ENCODE data around the gene DPY19L1. TPM values are rescaled to one million over a fixed set of nuclear protein-coding genes. Genes with fewer than 3 reads are reported as not detected.

Gene DPY19L1
- total RNA-seq, 1 experiment from 2014 or later: 14.3 TPM

GRCh38 chr7:34958021-34958420 lies 79.3 kb downstream of the DPY19L1 start:
- Histone ChIP-seq H4K91ac (ENCODE audit: insufficient read length, low read depth, low read length) (no peak overlapping the region), H4K5ac (ENCODE audit: insufficient read length, low read depth, low read length) (no peak overlapping the region), H3K9me3 (ENCODE audit: control insufficient read depth, low read depth, low read length) (no peaks in the 10 kb centered on the region), H2BK20ac (ENCODE audit: low read depth, low read length, poor library complexity, severe bottlenecking) (no peak overlapping the region), H3K79me1 (ENCODE audit: insufficient read depth, low read depth, low read length, poor library complexity, severe bottlenecking) (no peaks in the 10 kb centered on the region), H3K14ac (ENCODE audit: insufficient read depth, low read length) (no peak overlapping the region), H3K27ac (ENCODE audit: insufficient read length, low read depth, low read length) (no peak overlapping the region), H3K56ac (ENCODE audit: insufficient read length, low read depth, low read length) (no peak overlapping the region), H3K23ac (ENCODE audit: insufficient read length, low read depth, low read length) (no peak overlapping the region), H4K8ac (replicated peaks; ENCODE audit: insufficient read length, low read depth, low read length) (no peak overlapping the region), H2AFZ (ENCODE audit: low read length) (no peak overlapping the region), H2BK12ac (ENCODE audit: insufficient read length, low read depth, low read length) (no peak overlapping the region), H3K4ac (ENCODE audit: low read depth, low read length) (no peak overlapping the region), H3K9ac (ENCODE audit: extremely low read depth, insufficient read length, low read length) (no peak overlapping the region), H3K4me2 (ENCODE audit: insufficient read depth, insufficient read length, low read length) (no peak overlapping the region), H2BK120ac (ENCODE audit: low read depth, low read length, poor library complexity, severe bottlenecking) (no peak overlapping the region), H2BK5ac (ENCODE audit: insufficient read length, low read length) (no peak overlapping the region), H3K27me3 (ENCODE audit: insufficient read depth, low read length) (no peaks in the 10 kb centered on the region), H4K20me1 (ENCODE audit: control insufficient read depth, insufficient read depth, insufficient read length) (no peaks in the 10 kb centered on the region), H2AK5ac (ENCODE audit: insufficient read length, low read length) (no peak overlapping the region), H3T11ph (ENCODE audit: low read length) (no peak overlapping the region), H2BK15ac (ENCODE audit: low read depth, low read length) (no peak overlapping the region), H3K79me2 (ENCODE audit: insufficient read depth, low read length) (no peaks in the 10 kb centered on the region), H3K4me1 (ENCODE audit: insufficient read depth, low read length) (no peaks in the 10 kb centered on the region), H3K18ac (ENCODE audit: insufficient read length, low read depth, low read length) (no peak overlapping the region), H3K23me2 (ENCODE audit: insufficient read length, low read depth, low read length, poor library complexity, severe bottlenecking) (no peaks in the 10 kb centered on the region)
- Mint-ChIP-seq H3K27me3 (ENCODE audit: low read depth) (no peaks in the 10 kb centered on the region), H3K4me1 (peaks cover 0 to 2% of the 10 kb centered on the region in 2 experiments; a peak in 1 of 4 replicates), H3K9me3 (no peaks in the 10 kb centered on the region), H3K27ac (no peak overlapping the region), H3K4me3 (no peak overlapping the region), H3K36me3 (ENCODE audit: insufficient read depth in 1 of 3, low read depth in 3 of 3) (peaks cover 3 to 6% (median 5%) of the 10 kb centered on the region in 3 experiments; a peak in 4 of 7 replicates)
- WGBS (ENCODE audit: extremely low coverage, insufficient read length, low lambda C conversion rate): no CpG with 5 or more reads among the region's 1 CpG
- DNase-seq: no peak
- no peak for TF ChIP-seq CTCF (conservative IDR thresholded peaks at IDR 0.05)

Data from H9 (cell line).